Nephron (organoid): Measurements from ENCODE around the gene PARD6G.

Experiments used
- H3K27ac Mint-ChIP-seq, 3 experiments: 2 replicates each; pipeline ENCODE4 v1.8.0; 2020; ENCODE audit warnings: mixed read lengths in 3 of 3, mild to moderate bottlenecking in 2 of 3, moderate library complexity in 1 of 3
- H3K27me3 Mint-ChIP-seq: 2 replicates; pipeline ENCODE4 v1.8.0; 2021; ENCODE audit warnings: low read depth, mild to moderate bottlenecking, moderate library complexity, mixed read lengths
- H3K36me3 Mint-ChIP-seq: 2 replicates; pipeline ENCODE4 v1.8.0; 2020; ENCODE audit warnings: low read depth, mixed read lengths
- H3K4me1 Mint-ChIP-seq: 2 replicates; pipeline ENCODE4 v1.8.0; 2020; ENCODE audit warnings: mixed read lengths
- H3K4me3 Mint-ChIP-seq, 3 experiments: 2 replicates each; pipeline ENCODE4 v1.8.0; 2020; ENCODE audit warnings: mild to moderate bottlenecking in 3 of 3, mixed read lengths in 3 of 3, moderate library complexity in 2 of 3
- H3K9me3 Mint-ChIP-seq: 2 replicates; pipeline ENCODE4 v1.8.0; 2020; ENCODE audit warnings: mixed read lengths
- CTCF ChIP-seq, 3 experiments: fragments of 200-600 bp; sonication (generic); IDR thresholded peaks; one replicate each; pipeline ENCODE4 v1.5.0; 2021; ENCODE audit warnings: antibody characterized with exemption in 3 of 3; ENCODE audit not compliant: unreplicated experiment in 3 of 3

The PARD6G gene

GRCh38 chr18:80244956-80245730 lies 2.2 kb downstream of the PARD6G start:
- no peaks in the 10 kb centered on the region for H3K36me3 Mint-ChIP-seq
- peaks cover 7% of the 10 kb centered on the region for H3K4me1 Mint-ChIP-seq
- H3K4me3 Mint-ChIP-seq: peak overlapping the region; percentile 88 to 93 (median 88)
- H3K9me3 Mint-ChIP-seq: no peaks in the 10 kb centered on the region
- peak overlapping the region; percentile 73 to 85 (median 77) for H3K27ac Mint-ChIP-seq
- H3K27me3 Mint-ChIP-seq: no peaks in the 10 kb centered on the region
- TF ChIP-seq CTCF (IDR thresholded peaks at IDR 0.05; ENCODE audit: unreplicated experiment in 3 of 3): no peak

- no peak for TF ChIP-seq CTCF (IDR thresholded peaks at IDR 0.05; ENCODE audit: unreplicated experiment in 3 of 3)
- Mint-ChIP-seq H3K27ac (peak overlapping the region in 2 of 3 experiments; percentile 5 to 22), H3K4me1 (no peaks in the 10 kb centered on the region), H3K9me3 (no peaks in the 10 kb centered on the region), H3K36me3 (peaks cover 1% of the 10 kb centered on the region), H3K4me3 (peak overlapping the region; percentile 31 to 50 (median 39)), H3K27me3 (no peaks in the 10 kb centered on the region)
These were observed 3.1 kb downstream of the PARD6G start for GRCh38 chr18:80244167-80244566.

GRCh38 chr18:80243204-80243603 lies 4.1 kb downstream of the PARD6G start:
- peak overlapping the region; percentile 10 to 65 (median 14) for H3K4me3 Mint-ChIP-seq
- no peak for TF ChIP-seq CTCF (IDR thresholded peaks at IDR 0.05; ENCODE audit: unreplicated experiment in 3 of 3)
- peaks cover 1% of the 10 kb centered on the region for H3K9me3 Mint-ChIP-seq
- H3K27me3 Mint-ChIP-seq: no peaks in the 10 kb centered on the region
- H3K27ac Mint-ChIP-seq: no peak overlapping the region
- H3K4me1 Mint-ChIP-seq: no peaks in the 10 kb centered on the region
- peaks cover 6% of the 10 kb centered on the region for H3K36me3 Mint-ChIP-seq

- Mint-ChIP-seq H3K9me3 (peaks cover 4% of the 10 kb centered on the region), H3K27ac (no peak overlapping the region), H3K4me3 (peak overlapping the region in 1 of 3 experiments; percentile 61), H3K27me3 (no peaks in the 10 kb centered on the region), H3K4me1 (no peaks in the 10 kb centered on the region), H3K36me3 (peaks cover 9% of the 10 kb centered on the region)
- no peak for TF ChIP-seq CTCF (IDR thresholded peaks at IDR 0.05; ENCODE audit: unreplicated experiment in 3 of 3)
These were observed 5.2 kb downstream of the PARD6G start for GRCh38 chr18:80241919-80242777.

- Mint-ChIP-seq H3K27me3 (no peaks in the 10 kb centered on the region), H3K9me3 (peaks cover 14% of the 10 kb centered on the region), H3K4me3 (no peak overlapping the region), H3K36me3 (peaks cover 14% of the 10 kb centered on the region), H3K4me1 (no peaks in the 10 kb centered on the region), H3K27ac (no peak overlapping the region)
- no peak for TF ChIP-seq CTCF (IDR thresholded peaks at IDR 0.05; ENCODE audit: unreplicated experiment in 3 of 3)
These were observed 7.5 kb downstream of the PARD6G start for GRCh38 chr18:80239830-80240229.
